ENCODE data around the gene DIP2C.
"Not testable (repeated sequence)": the region's sequence is repeated elsewhere in the genome, so short reads cannot be mapped to it uniquely, and the experiment has no call there.

DIP2C gene

DNA sequence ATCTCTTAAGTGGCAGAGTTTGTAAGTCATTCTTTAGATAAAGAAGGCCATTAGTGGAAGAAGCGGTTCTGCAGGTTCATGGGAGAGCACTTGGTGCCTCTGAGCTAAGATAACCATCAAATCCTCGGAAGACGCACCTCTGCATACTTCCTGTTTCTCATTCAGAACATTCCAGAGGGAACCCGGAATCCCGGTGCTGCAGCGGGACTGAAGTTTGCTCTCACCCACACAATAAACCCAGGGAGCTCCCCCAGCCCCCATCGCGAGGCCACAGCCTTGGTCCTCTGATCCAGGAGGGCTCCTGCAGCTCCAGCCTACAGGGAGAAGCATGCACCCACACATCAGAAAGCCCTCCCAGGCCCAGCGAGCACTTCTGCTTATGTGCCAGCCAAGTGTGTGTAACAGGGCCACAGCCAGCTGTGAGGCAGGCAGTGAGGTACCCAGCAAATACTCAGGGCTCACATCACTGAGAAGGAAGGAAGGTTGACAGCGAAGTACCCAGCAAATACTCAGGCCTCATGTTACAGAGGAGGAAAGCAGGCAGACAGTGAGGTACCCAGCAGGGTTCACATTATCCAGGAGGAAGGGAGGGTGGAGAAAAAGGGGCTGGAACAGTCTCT is 142.4 kb downstream of the DIP2C start:
- no peak for DNase-seq

DNA sequence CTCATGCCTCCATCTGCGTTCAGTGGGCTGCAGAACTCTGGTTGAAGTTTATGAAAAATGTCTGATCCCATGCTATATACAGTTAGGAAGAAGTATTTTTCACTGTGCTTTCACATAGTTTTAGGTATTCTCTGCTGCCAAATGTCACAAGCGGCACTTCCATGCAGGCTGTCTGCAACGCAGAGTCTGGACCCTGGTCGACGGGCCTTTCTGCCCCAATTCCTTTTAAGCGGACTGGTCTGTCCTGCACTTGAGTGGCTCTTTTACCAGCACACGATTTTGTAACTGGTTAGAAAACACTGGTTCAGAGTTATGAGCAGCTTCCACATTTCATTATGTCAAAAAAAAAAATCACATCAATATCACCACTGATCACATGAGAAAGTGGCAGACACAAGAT is 143.0 kb downstream of the DIP2C start:
- no peak for DNase-seq

DNA sequence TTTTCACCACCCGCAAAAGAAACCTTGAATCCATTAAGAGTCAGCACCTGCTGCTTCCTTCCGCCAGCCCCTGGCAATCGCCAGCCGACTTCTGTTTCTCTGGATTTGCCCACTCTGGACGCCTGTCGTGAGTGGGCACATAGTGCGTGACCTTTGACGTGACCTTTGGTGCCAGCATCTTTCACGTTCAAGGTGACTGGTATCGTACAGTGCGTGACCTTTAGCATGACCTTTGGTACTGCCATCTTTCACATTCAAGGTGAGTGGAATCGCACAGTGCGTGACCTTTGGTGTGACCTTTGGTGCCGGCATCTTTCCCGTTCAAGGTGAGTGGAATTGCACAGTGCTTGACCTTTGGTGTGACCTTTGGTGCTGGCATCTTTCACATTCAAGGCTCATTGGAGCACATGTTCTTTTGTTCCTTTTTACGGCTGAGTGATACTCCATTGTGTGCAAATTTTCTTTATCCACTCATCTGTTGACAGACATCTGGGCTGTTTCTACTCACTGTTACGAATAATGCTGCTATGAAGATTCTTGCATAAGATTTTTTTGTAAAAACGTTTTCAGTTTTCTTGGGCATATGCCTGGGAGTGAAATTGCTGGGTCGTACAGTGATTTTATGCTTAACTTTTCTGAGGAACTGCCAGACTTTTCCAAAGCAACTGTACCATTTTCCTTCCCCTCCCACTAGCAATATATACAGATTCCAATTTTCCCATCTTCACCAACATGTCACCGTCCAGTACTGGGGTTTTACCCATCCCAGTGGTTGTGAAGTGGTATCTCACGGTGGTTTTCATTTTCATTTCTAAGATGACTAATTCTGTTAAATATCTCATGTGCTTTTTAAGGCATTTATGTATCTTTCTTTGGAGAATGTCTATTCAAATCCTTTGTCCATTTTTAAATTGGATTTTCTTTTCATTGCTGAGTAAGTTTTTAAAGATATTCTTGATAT is 145.3 kb downstream of the DIP2C start:
- no peak for DNase-seq

DNA sequence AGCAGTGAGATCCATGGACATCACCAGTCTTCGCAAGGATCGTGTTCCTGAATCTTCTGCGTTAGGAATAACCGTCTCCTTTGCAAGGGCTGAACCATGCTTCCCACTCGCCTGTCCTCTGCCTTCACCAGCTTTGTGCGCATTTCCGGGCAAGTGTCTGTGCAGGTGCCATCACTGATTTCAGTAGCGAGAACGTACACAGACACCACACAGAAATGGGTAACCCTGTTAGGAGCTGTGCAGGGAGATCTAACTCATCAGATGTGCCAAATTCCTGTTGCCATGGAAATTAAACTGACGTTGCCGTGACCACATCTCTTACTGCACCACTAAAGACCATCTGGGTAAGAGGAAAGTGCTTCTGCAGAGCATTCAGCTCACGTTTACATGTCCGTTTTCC is 146.3 kb downstream of the DIP2C start:
- DNase-seq, result no peak

DNA sequence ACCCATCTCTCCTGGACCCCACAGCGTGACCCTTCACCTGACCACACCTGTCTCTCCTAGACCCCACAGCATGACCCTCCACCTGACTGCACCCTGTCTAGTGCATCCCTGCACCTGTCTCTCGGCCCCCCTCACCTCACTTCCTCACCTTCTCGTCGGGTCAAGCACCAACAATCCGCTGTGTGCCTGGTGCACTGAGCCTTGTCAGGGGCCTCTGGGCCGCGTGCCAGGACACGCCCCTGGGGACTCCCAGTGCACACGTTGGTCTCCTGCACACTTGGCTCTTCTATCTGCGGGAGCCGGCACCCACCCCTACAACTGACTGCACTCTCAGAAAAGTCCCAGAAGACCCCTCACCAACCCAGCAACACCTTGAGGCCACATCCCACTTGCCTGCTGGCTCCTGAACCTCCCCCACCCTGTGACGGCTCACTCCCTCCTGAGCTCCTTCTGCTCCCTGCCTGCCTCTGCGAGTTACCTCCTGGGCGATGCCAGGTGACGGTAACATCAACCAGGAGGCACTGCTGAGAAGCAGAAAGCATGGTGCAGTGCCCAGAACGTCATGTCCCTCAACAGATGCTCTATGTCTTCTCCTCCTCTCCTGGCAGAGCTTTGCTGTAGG is 147.6 kb downstream of the DIP2C start:
- no peak for DNase-seq

DNA sequence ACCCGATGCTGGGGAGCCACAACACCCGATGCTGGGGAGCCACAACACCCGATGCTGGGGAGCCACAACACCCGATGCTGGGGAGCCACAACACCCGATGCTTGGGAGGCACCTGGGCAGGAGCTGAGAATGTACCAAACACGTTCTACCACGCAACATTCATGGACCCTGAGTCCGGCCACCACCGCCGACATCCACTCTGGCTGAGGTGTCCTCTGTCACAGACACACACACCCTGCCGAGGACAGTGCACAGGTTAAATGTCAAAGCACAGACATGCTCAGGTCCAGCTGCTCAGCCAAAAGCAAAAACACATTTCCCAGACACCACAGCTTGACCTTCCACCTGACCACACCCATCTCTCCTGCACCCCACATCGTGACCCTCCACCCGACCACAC is 148.4 kb downstream of the DIP2C start:
- no peak for DNase-seq

DNA sequence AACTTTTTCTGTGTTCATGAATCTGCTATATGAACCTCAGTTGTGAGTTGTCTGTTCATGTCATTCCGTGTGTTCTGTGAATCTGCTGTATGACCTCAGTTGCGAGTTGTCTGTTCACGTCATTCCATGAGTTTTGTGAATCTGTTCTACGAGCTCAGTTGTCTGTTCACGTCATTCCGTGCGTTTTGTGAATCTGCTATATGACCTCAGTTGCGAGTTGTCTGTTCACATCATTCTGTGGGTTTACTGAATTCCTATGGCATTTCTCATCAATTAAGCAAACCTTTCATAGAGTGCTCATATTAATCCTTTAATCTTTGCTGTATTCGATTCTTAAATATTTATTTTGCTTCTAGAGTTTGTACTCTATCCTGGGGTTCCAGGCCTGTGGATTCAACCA is 150.6 kb downstream of the DIP2C start:
- no peak for DNase-seq

DNA sequence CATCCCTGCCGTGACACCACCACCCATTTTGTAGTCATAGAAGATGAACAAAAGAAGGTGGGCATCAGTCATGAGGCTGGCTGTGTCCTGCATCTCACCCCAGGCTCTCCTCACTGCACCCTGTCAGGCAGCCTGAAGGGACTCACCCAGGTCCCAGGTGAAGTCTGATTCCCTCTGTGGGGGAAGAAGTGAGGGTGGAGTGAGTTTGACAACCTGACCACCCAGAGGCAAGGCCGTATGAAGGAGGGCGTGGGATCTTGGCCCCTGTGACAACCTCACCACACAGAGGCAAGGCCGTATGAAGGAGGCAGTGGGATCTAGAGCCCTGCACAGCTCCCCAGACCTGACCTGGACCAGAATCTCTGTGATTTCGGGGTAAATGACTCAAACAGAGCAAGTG is 152.5 kb downstream of the DIP2C start:
- no peak for DNase-seq

DNA sequence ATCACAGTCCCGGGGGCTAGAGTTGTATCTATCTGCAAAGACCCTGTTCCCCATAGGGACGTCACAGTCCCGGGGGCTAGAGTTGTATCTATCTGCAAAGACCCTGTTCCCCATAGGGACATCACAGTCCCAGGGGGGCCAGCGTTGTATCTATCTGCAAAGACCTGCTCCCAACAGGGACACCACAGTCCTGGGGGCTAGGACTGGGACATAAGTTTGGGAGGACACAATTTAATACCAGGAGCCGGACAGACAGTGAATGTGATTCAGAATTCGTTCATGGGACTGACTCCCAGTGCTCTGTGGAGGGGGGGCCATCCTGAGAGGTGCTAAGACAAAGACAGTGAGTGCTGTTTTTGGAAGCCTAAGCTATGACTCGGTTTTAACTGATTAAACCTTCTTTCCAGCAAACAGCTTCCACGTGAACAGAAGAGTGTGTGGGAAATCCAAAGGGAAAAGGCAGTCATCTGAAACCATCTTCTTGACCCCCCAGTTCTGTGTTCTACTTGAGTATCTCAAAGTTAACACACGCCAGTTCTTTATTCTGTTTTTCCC is 153.0 kb downstream of the DIP2C start:
- no peak for DNase-seq

DNA sequence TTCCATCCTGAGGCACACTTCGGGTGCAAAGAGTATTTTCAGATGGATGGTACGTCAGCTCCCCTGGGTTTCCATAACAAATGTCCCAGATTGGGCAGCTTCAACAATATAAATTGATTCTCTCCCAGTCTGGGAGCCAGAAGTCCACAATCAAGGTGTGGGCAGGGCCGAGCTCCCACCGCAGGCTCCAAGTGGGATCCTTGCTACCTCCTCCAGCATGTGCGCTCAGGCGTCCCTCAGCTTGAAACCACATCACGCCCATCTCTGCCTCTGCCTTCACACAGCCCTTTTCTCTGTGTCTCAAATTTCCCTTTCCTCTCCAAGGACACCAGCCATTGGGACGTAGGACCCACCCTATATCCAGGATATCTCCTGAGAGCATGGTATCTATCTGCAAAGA is 153.5 kb downstream of the DIP2C start:
- no peak for DNase-seq

DNA sequence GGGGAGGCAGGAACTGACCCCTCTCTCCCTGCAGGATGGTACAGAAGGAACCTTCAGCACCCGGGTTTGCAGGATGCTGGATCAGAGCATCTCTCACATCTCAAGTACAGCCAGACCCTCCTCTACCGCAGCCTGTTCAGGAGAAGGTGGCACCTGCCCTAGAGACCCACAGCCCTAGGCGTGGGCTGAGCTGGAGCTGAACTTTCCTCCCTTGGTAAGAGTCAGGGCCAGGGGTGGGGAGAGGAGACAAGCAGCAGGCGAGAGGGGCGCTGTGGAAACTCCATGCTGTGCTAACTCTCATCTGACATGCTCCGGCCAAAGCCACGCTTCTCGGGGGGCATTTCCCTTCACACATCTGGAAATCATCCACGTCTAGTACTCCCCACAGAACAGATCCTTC is 154.4 kb downstream of the DIP2C start:
- no peak for DNase-seq

DNA sequence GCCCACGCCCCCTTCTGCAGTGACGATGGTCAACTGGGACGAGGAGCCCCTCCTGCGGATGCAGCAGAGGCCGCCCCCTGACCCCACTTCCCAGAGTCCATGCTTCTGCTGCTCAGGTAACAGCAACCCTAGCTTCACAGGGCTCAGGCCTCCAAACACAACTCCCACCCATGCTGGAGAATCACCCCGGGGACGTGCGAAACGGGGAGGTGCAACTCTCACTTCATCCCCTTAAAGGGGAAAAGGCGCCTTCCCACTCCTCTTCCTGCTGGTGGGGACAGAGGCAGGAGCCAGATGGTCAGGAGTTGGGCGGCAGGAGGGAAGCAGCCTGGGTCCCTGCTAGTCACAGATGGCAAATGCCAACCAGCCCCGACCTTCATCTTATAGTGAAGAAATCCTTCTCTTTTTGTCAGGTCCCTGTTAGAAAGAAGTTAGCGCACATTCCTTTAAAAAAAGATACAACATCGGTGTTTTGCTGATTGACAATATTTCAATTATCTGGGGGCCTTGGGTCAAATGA is 155.4 kb downstream of the DIP2C start:
- DNase-seq, result no peak

DNA sequence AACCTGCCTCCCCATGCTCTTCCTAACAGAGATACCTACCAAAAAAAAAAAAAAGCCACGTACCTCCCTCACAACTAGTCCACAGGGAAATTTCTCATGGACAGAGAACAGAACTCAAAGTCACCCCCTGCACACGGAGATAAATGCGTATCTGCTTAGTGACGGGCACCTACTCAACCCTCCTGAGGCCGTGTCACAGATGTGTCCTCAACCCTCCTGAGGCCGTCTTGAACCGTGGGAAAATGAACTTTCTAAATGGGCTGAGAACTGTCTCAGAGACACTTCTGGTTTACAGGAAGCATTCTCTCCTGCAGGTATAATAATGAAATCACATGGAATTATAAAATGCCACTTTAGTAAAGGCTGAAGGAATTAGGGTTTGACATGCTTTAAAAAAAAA is 155.9 kb downstream of the DIP2C start:
- no peak for DNase-seq

DNA sequence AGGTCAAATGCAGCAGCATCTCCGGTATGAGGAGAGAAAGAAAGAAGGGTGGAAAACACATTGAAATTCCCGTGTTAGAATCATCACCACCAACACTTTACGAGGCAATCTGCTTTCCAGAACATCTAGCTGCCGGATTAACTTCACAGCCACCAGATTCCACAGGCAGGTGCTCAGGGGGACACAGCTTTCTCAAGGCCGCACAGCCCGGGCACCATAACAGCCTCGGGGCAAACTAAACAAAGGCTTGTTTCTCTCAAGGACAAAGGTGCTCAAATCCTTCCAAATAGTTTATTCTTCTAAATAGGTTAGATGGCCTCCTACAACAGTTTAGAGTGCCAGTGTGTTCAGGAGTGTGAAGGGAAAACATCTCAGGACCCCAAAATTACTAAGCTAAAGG is 156.3 kb downstream of the DIP2C start:
- DNase-seq, result no peak

DNA sequence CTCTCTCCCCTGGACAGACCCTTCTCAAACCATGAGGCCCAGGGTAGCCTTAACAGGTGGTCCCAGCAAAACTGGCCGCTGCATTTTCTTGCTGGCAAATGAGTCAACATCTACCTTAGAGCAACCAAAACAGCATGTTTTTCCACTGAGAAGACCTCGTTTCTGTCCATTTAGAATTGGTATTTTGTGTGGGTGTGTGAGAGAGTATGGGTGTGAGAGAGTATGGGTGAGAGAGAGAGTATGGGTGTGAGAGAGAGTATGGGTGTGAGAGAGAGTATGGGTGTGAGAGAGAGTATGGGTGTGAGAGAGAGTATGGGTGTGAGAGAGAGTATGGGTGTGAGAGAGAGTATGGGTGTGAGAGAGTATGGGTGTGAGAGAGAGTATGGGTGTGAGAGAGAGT is 157.1 kb downstream of the DIP2C start:
- DNase-seq, result not testable (repeated sequence)

DNA sequence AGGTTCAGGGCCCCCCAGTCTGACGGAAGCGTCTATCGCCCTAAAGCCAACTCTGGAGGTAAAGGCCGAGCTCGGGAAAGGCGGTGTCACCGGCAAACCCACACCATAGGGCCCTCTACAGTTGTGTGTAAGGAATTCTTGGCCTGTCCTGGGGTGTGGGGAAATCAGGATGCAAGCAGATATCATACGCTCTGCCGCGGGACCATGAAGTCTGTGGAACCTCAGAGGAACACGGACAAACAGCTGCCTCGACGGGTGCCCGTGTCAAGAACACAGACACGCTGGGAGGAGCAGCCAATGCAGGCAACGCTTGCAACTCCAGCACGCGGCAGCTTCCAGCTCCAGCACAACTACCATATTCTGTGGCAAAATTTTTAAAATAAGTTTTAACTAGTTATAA is 157.9 kb downstream of the DIP2C start:
- no peak for DNase-seq

DNA sequence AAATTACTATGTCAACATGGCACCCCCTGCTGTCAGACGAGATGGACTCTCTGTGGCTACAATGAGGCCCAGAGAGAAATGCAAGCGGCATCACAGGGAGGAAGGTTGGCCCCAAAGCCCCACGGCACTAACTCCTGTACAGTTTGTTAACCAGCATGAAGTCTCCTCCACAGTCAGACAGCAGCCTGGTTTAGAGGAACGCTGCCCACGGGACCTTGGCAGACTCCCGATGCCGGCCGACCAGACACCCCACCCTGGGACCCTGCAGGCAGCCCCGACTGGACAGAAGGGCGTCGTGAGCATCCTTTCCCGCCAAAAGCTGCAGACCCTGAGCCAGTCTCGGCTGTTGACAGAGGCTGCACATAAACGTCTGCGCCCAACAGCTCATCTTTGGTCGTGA is 158.8 kb downstream of the DIP2C start:
- DNase-seq, result no peak

DNA sequence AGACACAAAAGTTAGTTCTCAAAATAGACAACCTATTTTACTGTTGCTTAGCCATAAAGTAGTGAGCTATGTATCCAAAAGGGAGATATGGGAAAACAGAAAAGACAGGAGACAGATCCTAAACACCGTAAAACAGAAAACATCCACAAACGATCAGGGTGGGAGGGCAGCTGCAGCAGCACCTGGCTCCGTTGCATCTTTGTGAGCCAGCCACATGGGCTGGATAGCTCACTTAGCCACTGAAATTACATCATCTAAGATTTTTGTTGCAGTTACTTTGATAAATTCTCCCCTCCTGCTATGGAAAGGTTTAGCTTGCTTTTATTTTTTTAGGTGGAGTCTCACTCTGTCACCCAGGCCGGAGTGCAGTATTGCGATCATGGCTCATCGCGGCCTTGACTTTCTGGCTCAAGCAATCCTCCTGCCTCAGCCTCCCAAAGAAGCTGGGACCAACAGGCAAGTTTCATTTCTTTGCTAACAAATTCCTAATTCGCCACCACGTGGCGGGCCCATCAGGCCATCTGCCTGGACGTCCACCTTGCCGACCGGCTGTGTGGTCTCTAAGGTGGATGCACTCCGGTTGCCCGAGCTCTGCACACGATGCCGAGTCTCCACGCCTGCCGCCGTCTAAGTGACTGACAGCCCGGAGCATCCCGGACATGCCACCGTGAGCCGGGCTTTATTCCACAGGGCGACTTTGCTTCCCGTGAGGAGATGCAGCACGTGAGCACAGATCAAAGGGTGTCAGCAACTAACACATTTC is 159.8 kb downstream of the DIP2C start:
- no peak for DNase-seq

DNA sequence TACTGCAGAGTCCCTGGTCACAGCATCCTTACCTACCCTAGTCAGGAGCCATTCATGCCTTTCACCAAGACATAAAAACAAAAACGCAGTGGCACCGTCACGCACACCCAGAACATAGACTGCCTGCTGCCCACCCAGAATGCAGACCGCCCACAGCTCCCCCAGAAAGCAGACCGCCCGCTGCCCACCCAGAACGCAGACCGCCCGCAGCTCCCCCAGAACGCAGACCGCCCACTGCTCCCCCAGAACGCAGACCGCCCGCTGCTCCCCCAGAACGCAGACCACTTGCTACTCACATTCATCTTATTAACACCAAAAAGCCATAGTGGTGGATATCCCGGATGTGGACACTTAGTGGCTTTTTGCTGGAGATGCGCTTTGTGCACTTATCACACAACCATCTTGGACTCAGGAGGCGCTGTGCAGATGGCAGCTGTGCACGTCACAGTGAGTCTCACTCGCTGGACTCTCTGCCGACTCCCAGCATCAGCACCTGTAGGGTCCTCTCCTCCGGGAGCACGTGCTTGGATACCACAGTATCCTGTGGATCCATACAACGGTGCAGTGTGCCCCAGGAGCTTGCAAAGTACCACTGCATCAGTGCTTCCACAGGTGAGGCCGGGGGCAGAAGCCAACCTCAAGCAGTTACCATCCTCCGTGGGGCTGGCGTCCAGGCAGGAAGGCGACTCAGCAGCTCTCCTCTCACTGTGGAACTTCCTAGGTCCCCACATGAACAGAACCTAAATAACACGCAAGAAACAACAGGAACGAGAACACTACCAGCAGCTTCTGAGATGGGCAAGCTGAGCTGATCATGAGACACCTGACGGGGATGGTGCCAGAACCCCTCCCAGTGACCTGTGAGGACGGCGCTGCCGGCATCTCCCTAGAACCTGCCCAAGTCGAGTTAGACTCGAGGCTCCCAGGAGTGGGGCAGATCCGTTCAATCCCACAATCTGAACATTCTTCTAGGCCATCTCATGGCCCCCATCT is 161.0 kb downstream of the DIP2C start:
- no peak for DNase-seq

DNA sequence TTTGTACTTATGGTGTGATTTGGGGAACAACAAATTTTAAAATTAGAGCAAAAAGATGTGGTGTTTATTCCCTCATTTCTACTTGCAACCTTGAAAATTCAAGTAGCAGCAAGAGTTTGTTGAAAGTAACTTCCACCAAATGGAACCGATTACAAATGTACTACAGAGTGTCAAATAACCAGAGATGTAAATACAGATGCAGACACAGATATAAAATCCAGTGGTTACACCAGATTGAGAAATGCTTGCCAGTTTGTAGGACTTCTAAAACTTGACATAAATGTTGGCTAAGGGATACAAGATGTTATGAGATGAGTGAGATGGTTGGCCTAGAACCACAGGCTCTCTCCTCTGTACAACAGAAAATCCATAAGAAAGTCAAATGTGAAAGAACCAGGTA is 162.1 kb downstream of the DIP2C start:
- no peak for DNase-seq

DNA sequence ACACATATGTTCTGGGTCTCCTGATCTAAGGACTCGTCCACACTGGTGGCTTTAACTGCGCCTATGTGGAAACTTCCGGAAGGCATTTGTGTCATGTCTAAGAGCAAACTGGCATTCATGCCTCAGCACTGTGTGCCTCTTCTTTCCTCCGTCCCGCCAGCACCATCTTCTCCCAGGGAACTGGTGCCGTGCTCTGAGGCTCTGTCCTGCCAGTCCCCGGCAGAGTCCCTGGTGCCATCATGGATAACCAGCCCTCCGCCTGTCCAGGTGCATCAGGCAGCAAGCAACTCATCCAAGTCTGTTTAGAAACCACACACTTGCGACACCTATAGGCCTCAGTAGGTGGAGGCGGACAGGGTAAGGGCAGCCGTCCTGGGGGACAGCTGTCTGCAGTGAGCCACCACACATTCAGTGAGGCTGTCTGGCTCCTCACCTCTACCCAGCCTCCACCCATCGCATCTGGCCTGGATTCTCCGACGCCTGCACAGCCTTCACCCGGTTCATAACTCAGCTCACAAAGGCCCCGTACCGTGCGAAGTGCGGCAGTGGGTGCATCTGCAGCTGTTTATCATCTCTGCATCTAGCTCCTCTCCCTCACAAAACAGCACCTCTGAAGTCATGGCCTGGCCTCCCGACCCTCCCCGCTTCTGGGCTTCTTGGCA is 162.7 kb downstream of the DIP2C start:
- no peak for DNase-seq
